ENCODE results near the gene BCL6. TPM values are rescaled to one million over a fixed set of nuclear protein-coding genes. Genes with fewer than 3 reads are reported as not detected.

BCL6 gene
- total and polyA plus RNA-seq, 12 donors = 27.9 to 154 (median 47.6) TPM

GRCh38 chr3:187725224-187725623 lies 20.0 kb downstream of the BCL6 start:
- Histone ChIP-seq H3K27ac (no peak overlapping the region), H3K4me1 (peaks cover 0 to 2% (median 0%) of the 10 kb centered on the region in 9 donors), H3K27me3 (no peaks in the 10 kb centered on the region), H3K9me3 (no peaks in the 10 kb centered on the region), H3K36me3 (peaks cover 12 to 100% (median 91%) of the 10 kb centered on the region in 9 donors), H3K4me3 (no peak overlapping the region)
- WGBS, 2 donors = 91 to 93% methylated on average over 22 of the region's 22 CpGs
- TF ChIP-seq CTCF (IDR thresholded peaks at IDR 0.05) = no peak
- intact Hi-C loops (cut with DNase I) = no loop called here
- DNase-seq = no peak
- peak in 1 of 8 donors; percentile 38 for ATAC-seq

- TF ChIP-seq CTCF (IDR thresholded peaks at IDR 0.05) = no peak
- DNase-seq = no peak
- no peaks in the 10 kb centered on the region for H3K27me3 ChIP-seq
- intact Hi-C loops (cut with DNase I) = no loop called here
- WGBS, 2 donors = 87 to 90% methylated on average over 10 of the region's 10 CpGs
- no peaks in the 10 kb centered on the region for H3K9me3 ChIP-seq
- H3K36me3 ChIP-seq = peaks cover 5 to 72% (median 61%) of the 10 kb centered on the region in 9 donors
- no peak for ATAC-seq
- H3K4me1 ChIP-seq = peaks cover 0 to 8% (median 0%) of the 10 kb centered on the region in 9 donors
- H3K27ac ChIP-seq = no peak overlapping the region
- no peak overlapping the region for H3K4me3 ChIP-seq
These were observed 23.1 kb downstream of the BCL6 start for GRCh38 chr3:187722206-187722612.

GRCh38 chr3:187721055-187721454 lies 24.2 kb downstream of the BCL6 start:
- WGBS, 2 donors = 91 to 92% methylated on average over 8 of the region's 8 CpGs
- no peak overlapping the region for H3K27ac ChIP-seq

GRCh38 chr3:187720337-187720670 lies 25.0 kb downstream of the BCL6 start:
- H3K27ac ChIP-seq = no peak overlapping the region
- DNase-seq (no peak), ATAC-seq (peak in 4 of 8 donors; percentile 12 to 24 (median 18))
- no peak overlapping the region for H3K4me3 ChIP-seq
- TF ChIP-seq CTCF (IDR thresholded peaks at IDR 0.05) = no peak
- WGBS, 2 donors = 95% methylated on average over 2 of the region's 2 CpGs
- H3K36me3 ChIP-seq = peaks cover 0 to 53% (median 43%) of the 10 kb centered on the region in 9 donors
- H3K27me3 ChIP-seq = no peaks in the 10 kb centered on the region
- intact Hi-C loops (cut with DNase I) = no loop called here
- H3K9me3 ChIP-seq = no peaks in the 10 kb centered on the region
- H3K4me1 ChIP-seq = peaks cover 0 to 8% (median 0%) of the 10 kb centered on the region in 9 donors

More at GRCh38 chr3:187721055-187721454, 24.2 kb downstream of the BCL6 start:
- ATAC-seq (no peak), DNase-seq (no peak)
- peaks cover 0 to 8% (median 0%) of the 10 kb centered on the region in 9 donors for H3K4me1 ChIP-seq
- no peaks in the 10 kb centered on the region for H3K27me3 ChIP-seq
- TF ChIP-seq CTCF (IDR thresholded peaks at IDR 0.05) = no peak
- intact Hi-C loops (cut with DNase I) = no loop called here
- H3K36me3 ChIP-seq = peaks cover 5 to 60% (median 50%) of the 10 kb centered on the region in 9 donors
- no peaks in the 10 kb centered on the region for H3K9me3 ChIP-seq
- H3K4me3 ChIP-seq = no peak overlapping the region

Data from heart right ventricle (tissue), 16 donors.